Activated T-cell treated with anti-CD3 and anti-CD28 coated beads, Interleukin-2, amount 50 U/mL, for 4 hours (primary cell): ENCODE data around the gene PHLDA3. TPM values are rescaled to one million over a fixed set of nuclear protein-coding genes. Genes with fewer than 3 reads are reported as not detected.

ENCODE experiments used
- ATAC-seq, 2 donors: fragments of 200-7000 bp; cut with Tn5 transposase; one replicate each; pipeline ENCODE4 v1.10.0; 2021
- DNase-seq: peaks from one replicate; pipeline ENCODE4 v3.0.0-alpha.2; 2020
- H3K27me3 Mint-ChIP-seq: one replicate; pipeline ENCODE4 v1.8.0; 2021; ENCODE audit warnings: low read depth, mixed read lengths
- H3K36me3 Mint-ChIP-seq: one replicate; pipeline ENCODE4 v1.8.0; 2022; ENCODE audit warnings: mixed read lengths; ENCODE audit not compliant: insufficient read depth
- H3K4me1 Mint-ChIP-seq: one replicate; pipeline ENCODE4 v1.8.0; 2021; ENCODE audit warnings: low read depth, mixed read lengths
- H3K4me3 Mint-ChIP-seq: one replicate; pipeline ENCODE4 v1.8.0; 2021; ENCODE audit warnings: mild to moderate bottlenecking, moderate library complexity, mixed read lengths
- H3K9me3 Mint-ChIP-seq: one replicate; pipeline ENCODE4 v1.8.0; 2021; ENCODE audit warnings: mixed read lengths
- total RNA-seq, 3 donors: library from RNA; stranded (reverse); gene quantifications; one replicate each; pipeline ENCODE4 v1.2.1, GENCODE V29; 2021

The PHLDA3 gene
- total RNA-seq, 3 donors from 2014 or later, result 1.4 to 4.1 (median 3.4) TPM

DNA sequence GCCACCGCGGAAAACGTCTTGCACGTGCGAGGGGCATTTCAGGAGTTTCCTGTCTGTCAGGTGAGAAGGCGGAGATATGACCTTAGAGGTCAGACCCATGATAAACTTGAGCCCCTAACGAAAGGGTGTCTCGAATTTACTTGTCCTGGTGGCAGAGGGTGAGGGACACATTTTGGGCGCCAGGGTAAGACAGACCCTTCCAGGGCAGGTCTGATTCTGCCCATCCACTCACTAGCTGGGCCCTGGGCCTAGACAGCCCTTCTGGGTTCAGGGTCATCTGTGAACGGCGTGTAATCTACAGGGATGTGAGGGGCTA, 38.3 kb upstream of the PHLDA3 start:
- H3K27me3 Mint-ChIP-seq, result no peaks in the 10 kb centered on the region
- H3K4me1 Mint-ChIP-seq, result peaks cover 33% of the 10 kb centered on the region

DNA sequence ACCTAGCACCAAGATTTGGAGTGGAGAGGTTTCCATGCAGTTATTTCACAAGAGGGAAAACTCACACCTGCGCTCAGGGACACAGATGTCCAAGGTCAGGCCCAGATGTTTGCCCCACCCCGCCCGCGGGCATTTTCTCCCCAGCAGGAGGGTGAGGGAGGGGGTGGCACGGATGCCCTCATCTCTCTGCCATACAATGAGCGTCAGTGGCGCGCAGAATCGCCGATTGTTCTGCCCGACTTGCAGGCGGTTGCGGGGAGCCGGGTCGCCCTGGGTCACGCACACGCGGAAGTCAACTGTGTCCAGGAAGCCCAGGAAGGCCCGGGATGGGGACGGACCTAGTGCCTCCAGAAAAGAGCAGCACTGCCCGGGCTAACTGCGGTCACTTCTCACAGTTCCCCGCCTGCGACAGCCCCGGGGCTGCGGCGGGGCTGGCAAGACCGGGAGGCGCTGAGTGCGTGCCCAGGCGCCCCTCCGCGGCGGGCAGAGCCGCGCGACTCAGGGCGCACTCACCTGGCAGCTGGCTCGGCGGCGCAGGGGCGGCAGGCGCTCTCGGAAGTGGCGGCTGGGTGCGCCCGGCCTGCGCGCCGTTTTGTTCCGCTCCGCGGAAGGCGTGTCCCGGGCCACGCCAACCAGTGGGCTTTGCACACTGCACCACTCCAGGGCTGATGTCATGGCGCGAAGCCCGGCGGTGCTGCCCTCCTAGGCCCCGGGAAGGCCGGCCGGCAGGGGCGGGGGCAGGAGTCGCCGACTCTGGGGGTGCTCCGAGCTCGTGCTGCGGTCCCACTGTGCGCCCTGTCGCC, 37.8 kb upstream of the PHLDA3 start, which contains the start of gene CSRP1:
CSRP1 (minus strand) TSS at position 567 of the 803 bp plus-strand sequence. CDS start 10,820 bp downstream, outside the sequence.
- peak; percentile 98 for ATAC-seq

More for the DNA sequence above, 38.3 kb upstream of the PHLDA3 start:
- DNase-seq, result no peak
- Mint-ChIP-seq H3K36me3 (no peaks in the 10 kb centered on the region), H3K9me3 (no peaks in the 10 kb centered on the region), H3K4me3 (peak overlapping the region; percentile 91)
- peak; percentile 6 to 29 for ATAC-seq

GRCh38 chr1:201506092-201506491, 37.1 kb upstream of the PHLDA3 start:
- H3K27me3 Mint-ChIP-seq, result no peaks in the 10 kb centered on the region
- no peak for ATAC-seq
- H3K4me3 Mint-ChIP-seq, result peak overlapping the region; percentile 91
- no peaks in the 10 kb centered on the region for H3K9me3 Mint-ChIP-seq
- no peak for DNase-seq
- no peaks in the 10 kb centered on the region for H3K36me3 Mint-ChIP-seq
- H3K4me1 Mint-ChIP-seq, result peaks cover 33% of the 10 kb centered on the region

More for the DNA sequence above, 37.8 kb upstream of the PHLDA3 start, which contains the start of gene CSRP1:
- peak; percentile 74 for DNase-seq
- peak within 1 kb of the TSS; percentile 91 for H3K4me3 Mint-ChIP-seq
- H3K4me1 Mint-ChIP-seq, result peaks cover 33% of the 10 kb centered on the region
- H3K27me3 Mint-ChIP-seq, result no peaks in the 10 kb centered on the region
- H3K9me3 Mint-ChIP-seq, result no peaks in the 10 kb centered on the region
- H3K36me3 Mint-ChIP-seq, result no peaks in the 10 kb centered on the region

- H3K36me3 Mint-ChIP-seq, result no peaks in the 10 kb centered on the region
- no peaks in the 10 kb centered on the region for H3K27me3 Mint-ChIP-seq
- H3K4me3 Mint-ChIP-seq, result peak overlapping the region; percentile 91
- DNase-seq (no peak), ATAC-seq (no peak)
- peaks cover 33% of the 10 kb centered on the region for H3K4me1 Mint-ChIP-seq
- H3K9me3 Mint-ChIP-seq, result no peaks in the 10 kb centered on the region
Measured at GRCh38 chr1:201505503-201505890, 36.5 kb upstream of the PHLDA3 start.

DNA sequence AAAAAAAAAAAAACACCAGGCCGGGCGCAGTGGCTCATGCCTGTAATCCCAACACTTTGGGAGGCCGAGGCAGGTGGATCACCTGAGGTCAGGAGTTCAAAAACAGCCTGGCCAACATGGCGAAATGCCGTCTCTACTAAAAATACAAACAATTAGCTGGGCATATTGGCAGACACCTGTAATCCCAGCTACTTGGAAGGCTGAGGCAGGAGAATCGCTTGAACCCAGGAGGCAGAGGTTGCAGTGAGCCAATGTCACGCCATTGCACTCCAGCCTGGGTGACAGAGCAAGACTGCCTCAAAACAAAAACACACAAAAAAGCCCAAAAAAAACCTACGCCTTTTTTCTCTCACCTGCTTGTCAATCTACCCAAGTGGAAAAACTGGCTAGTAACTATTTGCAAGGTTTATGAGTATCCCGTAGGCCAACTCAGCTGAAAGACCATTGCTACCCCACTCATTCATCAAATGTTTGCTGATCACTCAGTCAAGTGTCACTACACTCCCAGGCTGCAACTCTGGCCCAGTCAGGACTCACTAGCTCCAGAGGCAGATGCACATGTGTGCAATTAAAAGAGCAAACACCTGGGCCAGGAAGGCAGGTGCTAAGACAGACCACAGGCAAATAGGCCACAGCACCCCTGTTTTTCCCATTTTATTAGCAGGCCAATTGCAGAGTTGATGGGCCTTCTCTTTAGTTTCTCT, 36.0 kb upstream of the PHLDA3 start:
- Mint-ChIP-seq H3K27me3 (no peaks in the 10 kb centered on the region), H3K36me3 (no peaks in the 10 kb centered on the region), H3K4me1 (peaks cover 33% of the 10 kb centered on the region), H3K9me3 (no peaks in the 10 kb centered on the region), H3K4me3 (peak overlapping the region; percentile 91)
- ATAC-seq (no peak), DNase-seq (no peak)

GRCh38 chr1:201504179-201504631, 35.2 kb upstream of the PHLDA3 start:
- no peaks in the 10 kb centered on the region for H3K9me3 Mint-ChIP-seq
- H3K4me3 Mint-ChIP-seq, result no peak overlapping the region
- no peaks in the 10 kb centered on the region for H3K27me3 Mint-ChIP-seq
- ATAC-seq (no peak), DNase-seq (no peak)
- H3K4me1 Mint-ChIP-seq, result peaks cover 33% of the 10 kb centered on the region
- H3K36me3 Mint-ChIP-seq, result peaks cover under 1% of the 10 kb centered on the region

GRCh38 chr1:201503397-201504176, 34.6 kb upstream of the PHLDA3 start:
- Mint-ChIP-seq H3K4me3 (peak overlapping the region; percentile 7), H3K4me1 (peaks cover 38% of the 10 kb centered on the region), H3K9me3 (no peaks in the 10 kb centered on the region), H3K27me3 (no peaks in the 10 kb centered on the region), H3K36me3 (peaks cover 2% of the 10 kb centered on the region)
- DNase-seq (no peak), ATAC-seq (no peak)

GRCh38 chr1:201502511-201502857, 33.5 kb upstream of the PHLDA3 start:
- no peak overlapping the region for H3K4me3 Mint-ChIP-seq
- DNase-seq (no peak), ATAC-seq (no peak)
- peaks cover 32% of the 10 kb centered on the region for H3K4me1 Mint-ChIP-seq
- peaks cover 2% of the 10 kb centered on the region for H3K36me3 Mint-ChIP-seq
- no peaks in the 10 kb centered on the region for H3K27me3 Mint-ChIP-seq
- H3K9me3 Mint-ChIP-seq, result no peaks in the 10 kb centered on the region

GRCh38 chr1:201501812-201502510, 33.0 kb upstream of the PHLDA3 start:
- DNase-seq (no peak), ATAC-seq (no peak)
- Mint-ChIP-seq H3K9me3 (no peaks in the 10 kb centered on the region), H3K4me1 (peaks cover 28% of the 10 kb centered on the region), H3K27me3 (no peaks in the 10 kb centered on the region), H3K4me3 (no peak overlapping the region), H3K36me3 (peaks cover 2% of the 10 kb centered on the region)

DNA sequence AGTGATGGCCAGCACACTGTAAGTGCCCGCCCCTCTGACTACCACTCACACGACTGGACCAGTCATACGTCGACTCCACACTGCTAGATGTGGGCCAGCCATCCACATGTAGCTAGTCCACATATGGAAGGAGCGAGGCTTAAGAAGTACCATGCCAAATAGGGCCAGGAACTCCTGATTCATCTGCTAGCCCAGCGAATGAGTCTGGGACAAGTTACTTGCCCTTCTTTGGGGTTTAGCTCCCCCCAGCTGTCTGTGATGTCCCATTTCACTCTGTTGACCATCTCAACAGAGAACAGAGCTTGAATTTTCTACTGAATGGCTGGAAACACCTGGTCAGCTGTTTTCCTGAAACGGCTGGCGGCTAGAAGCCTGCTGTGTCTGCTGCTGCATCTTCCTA, 32.2 kb upstream of the PHLDA3 start:
- Mint-ChIP-seq H3K27me3 (no peaks in the 10 kb centered on the region), H3K9me3 (no peaks in the 10 kb centered on the region), H3K4me1 (peaks cover 24% of the 10 kb centered on the region), H3K4me3 (no peak overlapping the region), H3K36me3 (peaks cover 2% of the 10 kb centered on the region)
- DNase-seq (no peak), ATAC-seq (no peak)

- DNase-seq (no peak), ATAC-seq (no peak)
- peaks cover 20% of the 10 kb centered on the region for H3K4me1 Mint-ChIP-seq
- H3K36me3 Mint-ChIP-seq, result peaks cover 6% of the 10 kb centered on the region
- H3K4me3 Mint-ChIP-seq, result no peak overlapping the region
- H3K9me3 Mint-ChIP-seq, result no peaks in the 10 kb centered on the region
- no peaks in the 10 kb centered on the region for H3K27me3 Mint-ChIP-seq
Measured at GRCh38 chr1:201500670-201501120, 31.7 kb upstream of the PHLDA3 start.

GRCh38 chr1:201499795-201500669, 31.0 kb upstream of the PHLDA3 start:
- no peaks in the 10 kb centered on the region for H3K9me3 Mint-ChIP-seq
- peaks cover 13% of the 10 kb centered on the region for H3K4me1 Mint-ChIP-seq
- no peak for DNase-seq
- H3K36me3 Mint-ChIP-seq, result peaks cover 10% of the 10 kb centered on the region
- H3K27me3 Mint-ChIP-seq, result no peaks in the 10 kb centered on the region
- ATAC-seq, result no peak
- H3K4me3 Mint-ChIP-seq, result no peak overlapping the region

DNA sequence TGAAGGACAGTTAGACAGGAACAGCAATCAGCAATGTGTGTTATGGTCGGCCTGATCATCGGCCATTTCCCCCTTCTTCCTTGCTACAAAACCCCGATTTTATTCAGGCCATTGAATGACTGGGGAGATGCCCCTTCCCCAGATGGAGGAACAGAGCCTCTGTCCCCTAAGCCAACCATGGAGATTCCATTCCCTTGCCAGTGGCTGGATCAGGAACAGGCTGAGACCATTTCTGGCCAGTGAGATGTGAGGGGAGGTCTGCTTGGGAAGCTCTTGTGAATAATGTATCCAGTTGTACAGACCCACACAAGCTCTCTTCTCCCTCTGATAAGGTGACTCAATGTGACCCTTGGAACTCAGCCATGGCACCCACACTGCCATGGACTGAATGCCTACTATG, 30.2 kb upstream of the PHLDA3 start:
- Mint-ChIP-seq H3K9me3 (no peaks in the 10 kb centered on the region), H3K27me3 (no peaks in the 10 kb centered on the region), H3K4me1 (peaks cover 9% of the 10 kb centered on the region), H3K4me3 (no peak overlapping the region), H3K36me3 (peaks cover 18% of the 10 kb centered on the region)
- no peak for ATAC-seq
- no peak for DNase-seq
